ENCODE measurements around the gene PDZRN4. TPM values are rescaled to one million over a fixed set of nuclear protein-coding genes. Genes with fewer than 3 reads are reported as not detected.

PDZRN4 gene
- total RNA-seq, 2 experiments from 2014 or later = not detected

GRCh38 chr12:41220931-41221330 is 32.8 kb downstream of the PDZRN4 start:
- Mint-ChIP-seq H3K27me3 (ENCODE audit: low read depth) (no peaks in the 10 kb centered on the region), H3K27ac (no peak overlapping the region), H3K4me1 (ENCODE audit: low read depth) (no peaks in the 10 kb centered on the region), H3K9me3 (ENCODE audit: insufficient read depth) (no peaks in the 10 kb centered on the region), H3K4me3 (no peak overlapping the region), H3K36me3 (ENCODE audit: low read depth) (no peaks in the 10 kb centered on the region)
- ATAC-seq = no peak
- POLR2A ChIA-PET = no interaction called here
- CTCF ChIA-PET = no interaction called here
- DNase-seq = no peak

DNA sequence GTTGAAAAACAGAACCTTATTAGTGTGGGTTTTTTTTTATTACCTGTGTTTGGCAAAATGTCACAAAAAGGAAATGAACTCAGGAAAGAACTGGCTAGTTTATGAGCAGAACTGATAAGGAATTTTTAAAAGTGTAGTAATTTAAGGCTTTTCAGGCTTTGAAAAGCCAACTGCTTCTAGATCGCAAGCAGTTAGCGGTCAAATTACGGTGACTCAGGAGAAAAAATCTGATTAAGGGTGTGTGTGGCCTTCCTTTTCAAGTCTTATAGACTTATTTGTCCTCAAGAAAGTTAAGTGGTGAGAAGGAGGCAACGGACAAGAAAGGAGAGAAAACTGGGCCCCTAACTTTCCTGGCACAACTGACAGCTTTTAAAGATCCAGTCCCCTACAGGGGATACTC is 33.4 kb downstream of the PDZRN4 start:
- Mint-ChIP-seq H3K36me3 (ENCODE audit: low read depth) (no peaks in the 10 kb centered on the region), H3K27me3 (ENCODE audit: low read depth) (no peaks in the 10 kb centered on the region), H3K9me3 (ENCODE audit: insufficient read depth) (no peaks in the 10 kb centered on the region), H3K4me3 (no peak overlapping the region), H3K27ac (no peak overlapping the region), H3K4me1 (ENCODE audit: low read depth) (no peaks in the 10 kb centered on the region)
- POLR2A ChIA-PET = interaction anchor here (0.7 kb wide), 1 partner anchor 692 kb away, joined by 3 read pairs; no protein-coding TSS in a partner anchor
- no peak for ATAC-seq
- CTCF ChIA-PET = interaction anchor here (1.6 kb wide), 1 partner anchor 16 kb away, joined by 3 read pairs; no protein-coding TSS in a partner anchor
- no peak for DNase-seq

- ChIA-PET CTCF (no interaction called here), POLR2A (no interaction called here)
- H3K36me3 Mint-ChIP-seq (ENCODE audit: low read depth) = no peaks in the 10 kb centered on the region
- DNase-seq (no peak), ATAC-seq (no peak)
- H3K4me1 Mint-ChIP-seq (ENCODE audit: low read depth) = no peaks in the 10 kb centered on the region
- no peak overlapping the region for H3K27ac Mint-ChIP-seq
- H3K9me3 Mint-ChIP-seq (ENCODE audit: insufficient read depth) = no peaks in the 10 kb centered on the region
- no peaks in the 10 kb centered on the region for H3K27me3 Mint-ChIP-seq (ENCODE audit: low read depth)
- no peak overlapping the region for H3K4me3 Mint-ChIP-seq
Observed at GRCh38 chr12:41223600-41223999, 35.5 kb downstream of the PDZRN4 start.

- no peak for ATAC-seq
Observed at GRCh38 chr12:41224066-41224465, 35.9 kb downstream of the PDZRN4 start.

GRCh38 chr12:41225179-41225578 is 37.1 kb downstream of the PDZRN4 start:
- Mint-ChIP-seq H3K4me3 (no peak overlapping the region), H3K9me3 (ENCODE audit: insufficient read depth) (no peaks in the 10 kb centered on the region), H3K27ac (no peak overlapping the region), H3K4me1 (ENCODE audit: low read depth) (no peaks in the 10 kb centered on the region), H3K27me3 (ENCODE audit: low read depth) (no peaks in the 10 kb centered on the region), H3K36me3 (ENCODE audit: low read depth) (no peaks in the 10 kb centered on the region)
- ChIA-PET POLR2A (no interaction called here), CTCF (no interaction called here)
- ATAC-seq (no peak), DNase-seq (no peak)

More at GRCh38 chr12:41224066-41224465, 35.9 kb downstream of the PDZRN4 start:
- CTCF ChIA-PET = no interaction called here
- H3K27ac Mint-ChIP-seq = no peak overlapping the region
- no peaks in the 10 kb centered on the region for H3K36me3 Mint-ChIP-seq (ENCODE audit: low read depth)
- POLR2A ChIA-PET = no interaction called here
- H3K27me3 Mint-ChIP-seq (ENCODE audit: low read depth) = no peaks in the 10 kb centered on the region
- H3K4me1 Mint-ChIP-seq (ENCODE audit: low read depth) = no peaks in the 10 kb centered on the region
- no peak for DNase-seq
- H3K4me3 Mint-ChIP-seq = no peak overlapping the region
- no peaks in the 10 kb centered on the region for H3K9me3 Mint-ChIP-seq (ENCODE audit: insufficient read depth)

- ChIA-PET POLR2A (no interaction called here), CTCF (no interaction called here)
- no peaks in the 10 kb centered on the region for H3K9me3 Mint-ChIP-seq (ENCODE audit: insufficient read depth)
- DNase-seq (no peak), ATAC-seq (no peak)
- H3K27me3 Mint-ChIP-seq (ENCODE audit: low read depth) = no peaks in the 10 kb centered on the region
- no peaks in the 10 kb centered on the region for H3K36me3 Mint-ChIP-seq (ENCODE audit: low read depth)
- no peak overlapping the region for H3K4me3 Mint-ChIP-seq
- H3K27ac Mint-ChIP-seq = no peak overlapping the region
- no peaks in the 10 kb centered on the region for H3K4me1 Mint-ChIP-seq (ENCODE audit: low read depth)
Observed at GRCh38 chr12:41228066-41228820, 40.1 kb downstream of the PDZRN4 start.

- ChIA-PET POLR2A (no interaction called here), CTCF (no interaction called here)
- DNase-seq (no peak), ATAC-seq (no peak)
- no peak overlapping the region for H3K27ac Mint-ChIP-seq
- H3K27me3 Mint-ChIP-seq (ENCODE audit: low read depth) = no peaks in the 10 kb centered on the region
- H3K4me1 Mint-ChIP-seq (ENCODE audit: low read depth) = no peaks in the 10 kb centered on the region
- H3K36me3 Mint-ChIP-seq (ENCODE audit: low read depth) = no peaks in the 10 kb centered on the region
- no peak overlapping the region for H3K4me3 Mint-ChIP-seq
- H3K9me3 Mint-ChIP-seq (ENCODE audit: insufficient read depth) = no peaks in the 10 kb centered on the region
Observed at GRCh38 chr12:41230756-41231155, 42.6 kb downstream of the PDZRN4 start.

GRCh38 chr12:41234692-41235091 is 46.6 kb downstream of the PDZRN4 start:
- DNase-seq = no peak
- CTCF ChIA-PET = no interaction called here
- Mint-ChIP-seq H3K36me3 (ENCODE audit: low read depth) (no peaks in the 10 kb centered on the region), H3K27ac (no peak overlapping the region), H3K27me3 (ENCODE audit: low read depth) (no peaks in the 10 kb centered on the region), H3K4me3 (no peak overlapping the region), H3K4me1 (ENCODE audit: low read depth) (no peaks in the 10 kb centered on the region), H3K9me3 (ENCODE audit: insufficient read depth) (no peaks in the 10 kb centered on the region)
- POLR2A ChIA-PET = no interaction called here
- no peak for ATAC-seq

DNA sequence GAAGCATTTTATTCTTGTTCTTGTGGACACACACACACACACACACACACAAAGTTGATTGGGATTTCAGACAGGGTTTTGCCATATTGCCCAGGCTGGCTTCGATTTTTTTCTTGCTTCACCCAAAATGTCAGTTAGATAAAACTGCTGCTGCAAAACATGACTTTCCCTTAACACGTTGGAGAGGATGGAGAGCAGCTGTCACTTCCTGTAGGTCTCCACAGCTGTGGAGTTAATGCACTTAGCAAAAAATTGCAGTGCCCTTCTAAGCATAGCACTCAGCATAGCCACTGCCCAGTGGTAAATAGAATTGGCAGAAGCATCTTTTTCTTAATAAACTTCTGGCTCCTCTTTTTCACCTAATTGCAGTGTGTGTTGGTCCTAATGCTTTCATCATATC is 54.5 kb downstream of the PDZRN4 start:
- Mint-ChIP-seq H3K4me3 (no peak overlapping the region), H3K4me1 (ENCODE audit: low read depth) (no peaks in the 10 kb centered on the region), H3K27me3 (ENCODE audit: low read depth) (no peaks in the 10 kb centered on the region), H3K9me3 (ENCODE audit: insufficient read depth) (no peaks in the 10 kb centered on the region), H3K27ac (no peak overlapping the region), H3K36me3 (ENCODE audit: low read depth) (no peaks in the 10 kb centered on the region)
- DNase-seq (no peak), ATAC-seq (no peak)
- ChIA-PET POLR2A (no interaction called here), CTCF (no interaction called here)

GRCh38 chr12:41248391-41248790 is 60.3 kb downstream of the PDZRN4 start:
- Mint-ChIP-seq H3K4me1 (ENCODE audit: low read depth) (no peaks in the 10 kb centered on the region), H3K27ac (no peak overlapping the region), H3K27me3 (ENCODE audit: low read depth) (no peaks in the 10 kb centered on the region), H3K36me3 (ENCODE audit: low read depth) (no peaks in the 10 kb centered on the region), H3K4me3 (no peak overlapping the region), H3K9me3 (ENCODE audit: insufficient read depth) (no peaks in the 10 kb centered on the region)
- CTCF ChIA-PET = no interaction called here
- ATAC-seq (no peak), DNase-seq (no peak)
- POLR2A ChIA-PET = no interaction called here

GRCh38 chr12:41250748-41251147 is 62.6 kb downstream of the PDZRN4 start:
- Mint-ChIP-seq H3K4me1 (ENCODE audit: low read depth) (no peaks in the 10 kb centered on the region), H3K36me3 (ENCODE audit: low read depth) (no peaks in the 10 kb centered on the region), H3K9me3 (ENCODE audit: insufficient read depth) (no peaks in the 10 kb centered on the region), H3K4me3 (no peak overlapping the region), H3K27me3 (ENCODE audit: low read depth) (no peaks in the 10 kb centered on the region), H3K27ac (no peak overlapping the region)
- DNase-seq (no peak), ATAC-seq (no peak)
- ChIA-PET CTCF (no interaction called here), POLR2A (no interaction called here)

DNA sequence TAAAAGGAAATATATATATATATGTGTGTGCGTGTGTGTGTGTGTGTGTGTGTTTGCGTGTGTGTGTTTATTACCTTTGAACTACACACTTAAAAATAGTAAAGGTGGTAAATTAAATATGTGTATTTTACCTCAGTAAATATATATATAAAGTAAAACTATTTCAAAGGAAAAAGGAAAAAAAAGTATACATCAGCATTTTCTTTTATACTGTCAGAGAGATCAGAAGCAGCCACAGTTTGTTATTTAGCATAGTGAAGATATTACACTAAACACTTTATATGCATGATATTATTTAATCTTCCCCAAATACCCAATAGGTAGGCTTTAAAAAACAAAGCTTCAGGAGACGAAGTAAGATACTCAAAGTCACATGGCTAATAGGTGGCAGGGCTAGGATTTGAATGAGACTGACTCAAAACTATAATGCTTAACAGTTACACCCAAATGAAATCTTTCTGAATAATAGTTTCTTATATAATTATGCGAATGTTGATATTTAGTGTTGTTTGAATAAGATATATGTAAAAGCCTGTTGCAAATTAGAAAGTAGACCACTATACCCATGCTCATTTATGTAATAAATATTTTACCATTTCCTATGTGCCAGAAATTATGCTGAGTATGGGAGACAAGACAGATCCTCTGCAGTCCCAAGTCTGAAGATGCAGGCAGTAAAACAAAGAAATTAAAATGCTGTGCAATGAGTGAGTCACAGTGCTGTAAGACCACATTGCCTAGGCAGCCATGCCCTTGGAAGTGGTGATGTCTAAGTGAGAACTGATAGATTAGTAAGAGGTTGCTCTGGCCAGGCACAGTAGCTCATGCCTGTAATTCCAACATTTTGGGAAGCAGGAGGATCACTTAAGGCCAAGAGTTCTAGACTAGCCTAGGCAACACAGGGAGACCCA is 66.1 kb downstream of the PDZRN4 start:
- ChIA-PET CTCF (no interaction called here), POLR2A (no interaction called here)
- no peaks in the 10 kb centered on the region for H3K27me3 Mint-ChIP-seq (ENCODE audit: low read depth)
- DNase-seq = no peak
- no peak overlapping the region for H3K4me3 Mint-ChIP-seq
- H3K4me1 Mint-ChIP-seq (ENCODE audit: low read depth) = no peaks in the 10 kb centered on the region
- H3K9me3 Mint-ChIP-seq (ENCODE audit: insufficient read depth) = no peaks in the 10 kb centered on the region
- no peak overlapping the region for H3K27ac Mint-ChIP-seq
- no peaks in the 10 kb centered on the region for H3K36me3 Mint-ChIP-seq (ENCODE audit: low read depth)
- ATAC-seq = no peak

Data from activated CD8-positive, alpha-beta T cell treated with anti-CD3 and anti-CD28 coated beads, Interleukin-2, amount 10 ng/mL, durations not matched to agents 7 days and 5 days (primary cell).